ENCODE measurements around the gene IL2RA. TPM values are rescaled to one million over a fixed set of nuclear protein-coding genes. Genes with fewer than 3 reads are reported as not detected.

Gene IL2RA
- total RNA-seq, 1 experiment from 2014 or later = 0.59 TPM

- CTCF ChIA-PET = no interaction called here
- no peak overlapping the region for H3K4me3 ChIP-seq (replicated peaks in 1 of 2; ENCODE audit: low read depth in 1 of 2, low read length in 2 of 2)
- RAD21 ChIA-PET (ENCODE audit: low non-redundant PET in 1 of 2, low total read pairs in 2 of 2, uncharacterized antibody in 2 of 2, unreplicated experiment in 2 of 2) = no interaction called here
- BruUV-seq (replicated peaks) = no TSS peak
- POLR2A ChIA-PET = no interaction called here
- no peaks in the 10 kb centered on the region for H3K4me1 ChIP-seq (ENCODE audit: control insufficient read depth in 1 of 2, insufficient read depth in 2 of 2, low read length in 2 of 2)
- no peak overlapping the region for H2AFZ ChIP-seq (ENCODE audit: low read depth, low read length, poor library complexity, severe bottlenecking)
- DNase-seq (ENCODE audit: low read depth, low spot score) = no peak
- no peaks in the 10 kb centered on the region for H3K36me3 ChIP-seq (ENCODE audit: control insufficient read depth in 1 of 2, insufficient read depth in 2 of 2, low read length in 2 of 2)
- ATAC-seq = no peak
- H3K9ac ChIP-seq (ENCODE audit: low read length) = no peak overlapping the region
- H3K79me2 ChIP-seq (ENCODE audit: insufficient read depth, low read length) = no peaks in the 10 kb centered on the region
- intact Hi-C loops (cut with micrococcal nuclease) = no loop called here
- TF ChIP-seq ZNF274 (IDR thresholded peaks at IDR 0.05; ENCODE audit: low read depth, low read length) (no peak), MAX (IDR thresholded peaks at IDR 0.05) (no peak), EGR1 (IDR thresholded peaks at IDR 0.05; ENCODE audit: low read depth) (no peak), ZFX (IDR thresholded peaks at IDR 0.05) (no peak), FOSL1 (IDR thresholded peaks at IDR 0.05; ENCODE audit: low read depth) (no peak), REST (IDR thresholded peaks at IDR 0.05; ENCODE audit: low read depth) (no peak), CBX3 (IDR thresholded peaks at IDR 0.05; ENCODE audit: low read depth) (no peak), EZH2phosphoT487 (IDR thresholded peaks at IDR 0.05; ENCODE audit: borderline replicate concordance) (no peak), CEBPB (IDR thresholded peaks at IDR 0.05; ENCODE audit: low read depth) (no peak), EZH2 (IDR thresholded peaks at IDR 0.05) (no peak), ELF1 (IDR thresholded peaks at IDR 0.05; ENCODE audit: borderline replicate concordance, low read depth) (no peak), SIN3A (IDR thresholded peaks at IDR 0.05; ENCODE audit: low read depth) (no peak)
- no peaks in the 10 kb centered on the region for H3K9me2 ChIP-seq (ENCODE audit: insufficient read depth)
- no peaks in the 10 kb centered on the region for H3K9me3 ChIP-seq (ENCODE audit: control insufficient read depth in 1 of 2, insufficient read depth in 1 of 2, low read depth in 1 of 2, low read length in 2 of 2)
- no peak overlapping the region for H3K4me2 ChIP-seq (ENCODE audit: low read length)
- no peak overlapping the region for H3K27ac ChIP-seq (ENCODE audit: low read depth, low read length)
- H3K27me3 ChIP-seq (ENCODE audit: insufficient read depth, low read length) = no peaks in the 10 kb centered on the region
- H4K20me1 ChIP-seq (ENCODE audit: insufficient read depth) = no peaks in the 10 kb centered on the region
Measured at GRCh38 chr10:6023661-6024333, 38.4 kb downstream of the IL2RA start.

Measured in HCT116 (cell line).